Testis (tissue), 2 donors: ENCODE results near the gene APOA4.

ENCODE experiments used
- CTCF ChIP-seq, 3 experiments: fragments of 450-650 bp in 2 of 3; fragments of 200-600 bp in 1 of 3; sonication (generic) in 1 of 3; IDR thresholded peaks; one replicate each; pipeline ENCODE4 v1.5.1; 2016 to 2019; ENCODE audit warnings: antibody characterized with exemption in 3 of 3, mild to moderate bottlenecking in 2 of 3, moderate library complexity in 1 of 3
- POLR2A ChIP-seq: fragments of 450-650 bp; IDR thresholded peaks from one replicate; pipeline ENCODE4 v1.6.1; 2017; ENCODE audit warnings: antibody characterized with exemption, mild to moderate bottlenecking, moderate library complexity

- TF ChIP-seq CTCF (IDR thresholded peaks at IDR 0.05): no peak
- TF ChIP-seq POLR2A: no peak
Measured at GRCh38 chr11:116855413-116855812, 32.3 kb upstream of the APOA4 start.
